Tracheal epithelial cell (primary cell): ENCODE results near the gene WIPF2. TPM values are rescaled to one million over a fixed set of nuclear protein-coding genes. Genes with fewer than 3 reads are reported as not detected.

Experiments used
- total RNA-seq: library from RNA; depleted of rRNA; stranded (reverse); fragments of >200 nt; gene quantifications from 2 replicates; pipeline ENCODE4 v1.2.1, GENCODE V29; 2014

The WIPF2 gene, protein sequence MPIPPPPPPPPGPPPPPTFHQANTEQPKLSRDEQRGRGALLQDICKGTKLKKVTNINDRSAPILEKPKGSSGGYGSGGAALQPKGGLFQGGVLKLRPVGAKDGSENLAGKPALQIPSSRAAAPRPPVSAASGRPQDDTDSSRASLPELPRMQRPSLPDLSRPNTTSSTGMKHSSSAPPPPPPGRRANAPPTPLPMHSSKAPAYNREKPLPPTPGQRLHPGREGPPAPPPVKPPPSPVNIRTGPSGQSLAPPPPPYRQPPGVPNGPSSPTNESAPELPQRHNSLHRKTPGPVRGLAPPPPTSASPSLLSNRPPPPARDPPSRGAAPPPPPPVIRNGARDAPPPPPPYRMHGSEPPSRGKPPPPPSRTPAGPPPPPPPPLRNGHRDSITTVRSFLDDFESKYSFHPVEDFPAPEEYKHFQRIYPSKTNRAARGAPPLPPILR
- 7.0 and 7.7 TPM in 2 replicates for total RNA-seq

DNA sequence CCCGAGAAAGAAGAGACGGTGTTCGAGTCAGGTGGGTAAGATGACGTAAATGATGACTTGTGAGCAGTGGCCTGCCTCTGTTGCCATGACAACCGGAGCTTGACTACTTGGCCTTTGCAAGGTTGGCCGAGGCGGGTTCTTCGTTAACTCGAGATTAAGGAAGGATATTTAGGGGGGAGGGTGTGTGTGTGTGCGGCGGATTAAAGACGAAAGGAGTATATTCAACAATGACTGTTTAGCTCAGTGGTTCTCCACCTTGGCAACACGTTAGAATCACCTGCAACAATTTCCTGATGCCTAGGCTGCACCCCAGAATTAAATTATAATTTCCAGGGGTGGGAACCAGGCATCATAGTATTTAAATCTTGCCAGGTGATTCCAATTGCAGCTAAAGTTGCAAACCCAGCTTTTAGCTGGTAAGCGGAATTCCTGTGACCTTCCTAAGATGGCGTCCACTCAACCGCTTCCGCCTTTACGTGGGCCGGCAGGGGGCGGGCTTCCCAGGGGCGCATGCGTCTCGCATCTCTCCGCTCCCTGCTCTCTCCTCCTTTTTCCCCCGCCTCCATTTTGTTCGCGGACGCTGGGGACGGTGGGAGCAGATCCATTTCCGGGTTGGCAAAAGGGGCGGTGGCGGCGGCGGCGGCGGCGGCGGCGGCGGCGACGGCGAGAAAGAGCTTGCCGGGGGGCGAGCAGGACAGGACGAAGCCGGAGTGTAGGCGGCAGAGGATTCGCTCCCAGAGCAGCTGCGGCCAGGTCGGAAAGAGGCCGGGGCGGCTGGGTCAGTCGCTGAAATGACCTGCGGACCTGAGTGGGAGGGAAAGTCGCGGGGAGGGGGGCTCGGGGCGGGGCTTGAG is at the start of gene WIPF2:
WIPF2 (plus strand) TSS at position 565 of the 854 bp plus-strand sequence. CDS start 37,156 bp downstream, outside the sequence.

DNA sequence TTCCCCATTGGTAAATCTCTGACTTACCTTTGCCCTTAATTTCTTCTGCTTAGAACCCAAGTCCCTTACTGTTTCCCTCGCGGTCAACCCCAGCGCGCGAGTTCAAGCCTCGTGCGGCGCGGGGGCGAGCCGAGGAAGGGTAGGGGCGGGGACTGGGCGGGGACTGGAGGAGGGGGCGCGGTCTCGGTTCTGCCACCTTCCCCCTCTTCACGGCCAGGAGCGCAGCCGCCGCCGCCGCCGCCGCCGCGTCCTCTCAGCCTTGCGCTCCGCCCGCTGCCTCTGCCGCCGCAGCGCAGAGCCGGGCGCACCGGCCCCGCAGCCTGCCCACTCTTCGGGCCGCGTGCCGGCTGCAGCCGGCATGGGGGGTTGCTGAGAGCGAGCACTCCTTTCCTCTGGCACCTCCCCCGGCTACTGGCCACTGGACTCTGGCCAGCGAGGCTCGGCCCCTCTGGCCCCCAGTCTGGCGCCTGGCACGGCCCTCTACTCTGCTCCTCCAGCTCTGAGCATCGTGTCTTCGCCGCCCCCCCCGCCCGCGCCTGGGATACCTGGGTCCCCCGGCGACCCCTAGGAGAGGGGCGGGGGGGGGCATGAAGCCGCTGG is 41.7 kb upstream of the WIPF2 start, which contains the start of gene RAPGEFL1:
RAPGEFL1 (plus strand) TSS at position 196 of the 600 bp plus-strand sequence; CDS start at position 588, 392 bp downstream.

GRCh38 chr17:40287494-40288369 is 68.6 kb downstream of the WIPF2 start, which contains the start of gene CDC6:
TSS of gene CDC6 (plus strand) at chr17:40287879. CDS start at chr17:40289421, 1,542 bp downstream.

DNA sequence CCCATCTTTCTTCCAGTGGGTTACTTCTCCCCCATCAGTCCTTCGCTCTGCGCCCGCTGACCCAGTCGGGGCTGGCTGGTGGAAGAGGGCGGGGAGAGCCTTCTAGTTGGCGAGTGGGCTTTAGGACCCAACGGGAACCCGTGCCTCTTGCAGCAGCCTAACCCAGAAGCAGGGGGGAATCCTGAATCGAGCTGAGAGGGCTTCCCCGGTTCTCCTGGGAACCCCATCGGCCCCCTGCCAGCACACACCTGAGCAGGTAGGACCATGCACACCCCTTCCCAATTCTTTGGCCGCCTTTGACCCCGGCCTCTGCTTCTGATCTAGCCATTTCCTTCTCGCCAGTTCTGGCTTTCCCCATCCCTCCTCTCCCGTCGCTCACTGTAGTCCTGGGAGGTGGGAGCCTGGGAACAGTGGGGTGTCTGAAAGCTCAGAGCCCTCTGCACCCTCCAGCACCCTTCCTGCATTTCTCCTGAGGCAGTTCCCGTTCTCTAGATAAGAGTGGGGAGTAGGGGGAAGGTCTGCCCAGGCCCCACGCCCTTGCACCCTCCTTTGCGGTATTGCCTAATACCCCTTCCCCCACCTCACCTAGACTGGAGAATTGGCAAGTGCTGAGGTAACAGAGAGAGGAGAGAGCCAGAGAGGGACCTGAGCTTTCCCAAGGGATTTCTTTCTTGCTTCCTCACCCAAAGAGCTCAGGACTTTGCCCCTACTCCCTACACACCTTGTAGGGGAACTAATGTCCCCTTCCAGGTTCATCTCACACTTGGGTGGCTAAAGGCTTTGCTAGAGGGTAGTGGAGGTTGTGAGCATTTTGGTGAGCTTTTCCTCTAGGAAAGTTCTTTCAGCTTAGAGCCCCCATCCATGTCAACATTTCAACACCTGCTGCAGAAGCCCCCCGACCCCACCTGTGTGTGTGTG is 90.2 kb downstream of the WIPF2 start, which contains the start of gene RARA:
RARA (plus strand) TSS at position 150 of the 918 bp plus-strand sequence. CDS start 22,039 bp downstream, outside the sequence.

Other genes starting within 250 kb of the WIPF2 start
- 102 and 105 TPM in 2 replicates for gene PSMD3, start 238.5 kb upstream of the WIPF2 start, total RNA-seq
- 0.96 TPM in 1 of 2 replicates, not detected in the other for gene CSF3, start 203.9 kb upstream of the WIPF2 start, total RNA-seq
- gene MED24, start 164.9 kb upstream of the WIPF2 start, total RNA-seq: 26.5 and 38.2 TPM in 2 replicates
- gene THRA, start 156.3 kb upstream of the WIPF2 start, total RNA-seq: 8.1 and 8.9 TPM in 2 replicates
- gene NR1D1, start 118.7 kb upstream of the WIPF2 start, total RNA-seq: 0.72 and 1.9 TPM in 2 replicates
- gene MSL1, start 97.3 kb upstream of the WIPF2 start, total RNA-seq: 23.9 and 32.0 TPM in 2 replicates
- 10.4 and 14.5 TPM in 2 replicates for gene CASC3, start 78.8 kb upstream of the WIPF2 start, total RNA-seq
- 9.6 and 61.4 TPM in 2 replicates for gene RAPGEFL1, start 41.8 kb upstream of the WIPF2 start, total RNA-seq
- gene CDC6, start 68.6 kb downstream of the WIPF2 start, total RNA-seq: 3.2 and 6.5 TPM in 2 replicates
- 3.0 and 3.6 TPM in 2 replicates for gene RARA, start 89.9 kb downstream of the WIPF2 start, total RNA-seq
- not detected in 2 replicates for gene GJD3, start 145.4 kb downstream of the WIPF2 start, total RNA-seq
- gene TOP2A, start 198.6 kb downstream of the WIPF2 start, total RNA-seq: 1.9 and 8.2 TPM in 2 replicates
- 18.6 and 29.2 TPM in 2 replicates for gene IGFBP4, start 224.1 kb downstream of the WIPF2 start, total RNA-seq